Measurements from ENCODE around the gene EMILIN2. TPM values are rescaled to one million over a fixed set of nuclear protein-coding genes. Genes with fewer than 3 reads are reported as not detected.
"Not testable (repeated sequence)": the region's sequence is repeated elsewhere in the genome, so short reads cannot be mapped to it uniquely, and the experiment has no call there.

EMILIN2 gene
- polyA plus RNA-seq, 10 donors: 19.4 to 44.9 (median 32.1) TPM

DNA sequence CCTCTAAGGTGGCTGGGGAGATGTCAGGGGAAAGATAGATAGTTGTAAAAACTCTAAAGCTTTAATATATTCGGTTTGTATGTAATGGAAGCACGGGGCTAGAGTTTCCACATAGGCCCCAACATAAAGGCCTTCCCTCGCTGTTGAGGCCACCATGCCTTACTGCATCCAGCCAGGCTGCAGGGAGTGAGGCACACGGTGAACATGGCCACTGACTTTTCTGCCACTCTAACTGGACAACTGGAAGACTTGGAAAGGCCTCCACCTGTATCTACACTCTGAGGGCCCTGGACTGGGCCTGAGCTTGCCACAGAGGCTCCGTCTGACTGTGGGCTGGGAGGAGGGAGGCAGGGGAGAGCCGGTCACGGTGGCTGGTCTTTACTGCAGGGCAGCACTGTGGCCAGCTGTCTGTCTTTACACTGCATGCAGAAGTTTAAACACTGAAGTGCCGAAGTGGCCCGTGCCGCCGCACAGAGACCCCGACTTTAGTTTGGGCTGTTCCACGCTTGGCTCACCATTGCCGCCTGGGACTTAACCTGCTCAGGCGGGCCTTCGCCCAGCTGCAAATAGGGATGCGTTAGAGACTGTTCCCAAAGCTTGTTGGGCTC lies 66.7 kb downstream of the EMILIN2 start:
- no peak for DNase-seq

DNA sequence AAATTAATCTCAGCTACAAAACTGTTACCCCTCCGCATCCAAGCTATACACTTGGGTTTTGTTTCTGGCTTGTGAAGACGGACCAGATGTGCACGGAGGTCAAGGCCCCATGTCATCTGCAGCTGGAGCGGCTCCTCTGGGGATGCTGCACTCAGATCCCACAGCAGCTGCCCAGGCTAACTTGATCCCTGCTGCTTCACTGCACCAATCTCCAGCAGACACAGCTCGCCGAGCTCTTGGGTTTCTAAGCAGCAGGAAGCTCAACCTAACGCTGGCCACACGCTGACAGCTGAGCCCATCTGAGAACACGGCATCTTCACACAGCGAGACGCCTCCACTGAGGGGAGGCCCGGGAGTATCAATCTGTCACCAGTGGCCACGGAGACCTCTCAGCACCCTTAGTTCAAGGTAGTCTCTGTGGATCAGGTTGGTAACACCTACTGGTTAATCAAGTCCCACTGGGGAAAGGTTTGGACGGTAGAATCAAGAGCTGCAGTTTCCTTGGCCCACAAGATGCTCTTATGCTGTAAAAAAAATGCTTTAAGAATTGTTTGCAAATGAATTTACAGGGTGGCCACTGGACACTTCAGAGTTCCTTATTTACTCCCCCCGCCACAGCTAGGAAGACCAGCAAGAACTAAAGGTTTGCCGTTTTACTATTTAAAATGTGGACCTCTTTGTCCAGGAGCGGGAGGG lies 67.5 kb downstream of the EMILIN2 start:
- DNase-seq: peak in 2 of 3 donors; percentile 79 to 94

DNA sequence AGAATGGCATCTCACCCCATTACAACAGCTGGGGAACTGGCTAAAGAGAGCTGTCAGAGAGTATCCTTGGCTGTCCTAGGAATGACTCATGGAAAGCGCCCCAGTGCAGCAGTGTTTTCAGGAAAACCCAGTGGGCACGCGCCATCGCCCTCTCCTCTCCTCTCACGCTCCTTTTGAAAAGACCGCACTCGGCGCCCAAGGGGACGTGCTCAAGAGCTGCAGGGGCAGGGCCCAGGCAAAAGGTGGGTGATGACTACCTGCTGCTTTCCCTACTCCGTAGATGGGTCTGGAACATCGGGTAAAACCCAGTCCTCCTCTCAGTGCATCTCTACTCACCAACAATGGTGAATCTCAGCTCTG lies 68.1 kb downstream of the EMILIN2 start:
- peak in 2 of 3 donors; percentile 34 to 74 for DNase-seq

DNA sequence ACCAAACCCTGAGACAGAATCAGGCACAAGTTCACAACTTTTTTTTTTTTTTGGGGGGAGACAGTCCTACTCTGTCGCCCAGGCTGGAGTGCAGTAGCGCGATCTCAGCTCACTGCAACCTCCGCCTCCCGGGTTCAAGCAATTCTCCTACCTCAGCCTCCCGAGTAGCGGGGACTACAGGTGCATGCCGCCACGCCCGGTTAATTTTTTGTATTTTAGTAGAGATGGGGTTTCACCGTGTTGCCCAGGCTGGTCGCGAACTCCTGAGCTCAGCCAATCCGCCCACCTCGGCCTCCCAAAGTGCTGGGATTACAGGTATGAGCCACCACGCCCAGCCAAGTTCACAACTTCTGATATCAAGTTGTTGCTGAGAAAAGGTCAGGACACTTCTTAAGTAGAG lies 68.7 kb downstream of the EMILIN2 start:
- not testable (repeated sequence) for DNase-seq

DNA sequence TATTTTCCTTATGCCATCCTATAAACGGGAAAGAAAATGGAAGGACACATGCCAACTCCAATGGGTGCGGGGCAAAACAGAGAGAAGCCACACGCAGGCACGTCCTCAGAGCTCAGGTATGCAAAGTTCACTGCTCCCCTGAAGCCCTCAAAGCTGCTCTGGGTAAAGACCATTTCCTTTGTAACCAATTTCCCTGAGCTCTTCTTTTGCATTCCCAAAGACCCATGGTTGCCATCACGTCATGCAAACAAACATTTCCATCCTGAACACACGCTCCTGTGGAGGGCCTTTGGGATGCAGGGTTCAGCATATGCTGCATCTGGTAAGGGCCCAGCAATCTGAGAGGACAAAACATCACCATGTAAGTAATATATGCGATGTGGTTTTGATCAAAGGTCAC lies 69.4 kb downstream of the EMILIN2 start:
- peak in 1 of 3 donors; percentile 27 for DNase-seq

DNA sequence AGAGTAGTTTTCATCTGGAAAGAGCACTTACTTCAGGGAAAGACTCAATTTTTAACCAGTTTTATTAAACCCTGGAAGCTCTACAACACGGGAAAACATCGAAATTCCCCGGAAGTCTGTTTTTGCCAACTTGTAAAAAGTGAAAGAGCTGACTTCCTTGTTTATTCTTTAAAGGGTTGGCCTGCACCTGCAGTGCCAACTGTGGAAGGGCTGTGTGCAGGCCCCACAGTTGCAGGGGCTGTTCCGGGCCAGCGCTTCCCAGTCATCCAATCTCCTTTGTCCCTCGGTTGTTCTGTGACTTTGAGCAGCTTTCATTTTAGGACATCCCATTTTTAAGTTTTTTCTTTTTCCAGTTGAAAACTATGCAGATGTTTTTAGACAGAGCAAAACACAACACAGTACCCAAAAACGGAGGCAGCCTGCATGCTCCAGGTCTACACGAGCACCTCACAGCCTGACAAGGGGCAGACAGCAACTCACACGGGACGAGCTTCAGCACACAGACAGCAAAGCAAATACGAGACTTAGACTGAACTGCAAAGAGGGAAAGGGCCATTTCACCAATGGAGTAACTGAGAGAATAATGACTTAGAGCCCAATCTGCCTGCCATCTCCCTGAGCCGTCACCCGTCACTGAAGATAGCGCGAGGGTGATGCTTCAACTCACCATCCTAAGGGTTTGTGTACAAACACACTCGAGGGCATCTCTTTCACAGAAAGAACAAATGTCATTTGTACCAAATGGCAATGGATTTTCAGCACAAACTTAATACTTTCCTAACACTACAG lies 70.6 kb downstream of the EMILIN2 start:
- peak in 1 of 3 donors; percentile 43 for DNase-seq

DNA sequence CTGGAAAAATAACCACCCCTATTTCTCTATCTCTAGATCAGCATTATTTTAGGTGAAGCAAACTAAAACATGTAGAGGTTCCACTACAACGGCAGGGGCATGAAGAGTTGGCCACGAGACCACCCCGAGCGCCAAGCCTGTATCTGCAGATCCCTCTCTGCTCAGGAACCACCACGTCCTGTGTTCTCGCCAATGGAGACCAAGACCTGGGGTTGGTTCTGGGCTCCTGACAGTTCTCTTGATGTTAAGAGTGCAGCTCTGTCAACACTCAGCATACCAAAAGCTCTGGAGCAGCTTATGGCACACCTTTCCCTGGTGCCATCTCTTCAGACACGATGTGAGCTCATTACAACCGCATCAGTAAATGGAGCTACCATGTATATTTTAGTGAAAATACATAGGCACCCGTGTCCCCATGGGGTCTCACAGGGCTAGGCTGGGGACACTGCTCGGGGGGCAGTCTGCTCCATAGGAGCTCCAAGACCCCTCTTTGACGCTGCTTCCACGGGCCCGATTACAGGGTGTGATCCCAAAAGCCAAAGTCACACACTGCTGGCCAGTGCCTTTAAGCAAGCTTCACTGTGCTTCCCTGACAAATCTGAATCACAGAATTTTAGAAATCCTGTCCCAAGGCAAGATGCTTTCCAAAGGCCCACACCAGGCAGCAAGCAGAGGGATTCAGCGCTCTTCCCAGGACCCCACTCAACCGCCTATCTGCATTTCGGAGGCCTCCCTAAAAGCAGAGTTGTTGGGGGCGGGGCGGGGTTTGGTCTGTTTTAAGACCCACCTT lies 72.2 kb downstream of the EMILIN2 start:
- DNase-seq: no peak

DNA sequence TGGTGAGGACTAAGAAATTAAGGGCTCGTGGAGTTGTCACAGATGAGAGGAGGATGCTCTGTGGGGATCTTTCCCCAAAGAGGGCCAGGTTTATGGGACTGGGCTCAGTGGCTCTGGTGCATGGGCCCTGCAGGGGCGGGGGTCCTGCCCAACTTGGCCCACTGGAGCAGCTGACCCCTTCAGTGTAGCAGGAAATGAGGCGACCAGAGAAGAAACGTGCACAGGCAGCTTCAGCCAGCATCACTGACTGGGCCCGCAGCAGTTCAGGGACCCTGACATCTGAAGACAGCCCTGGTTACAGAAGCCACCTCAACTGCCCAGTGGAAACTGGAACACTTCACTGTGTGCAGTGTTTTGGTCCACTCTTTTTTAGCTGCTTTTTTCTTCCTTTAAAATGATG lies 72.8 kb downstream of the EMILIN2 start:
- peak in 1 of 3 donors; percentile 26 for DNase-seq

DNA sequence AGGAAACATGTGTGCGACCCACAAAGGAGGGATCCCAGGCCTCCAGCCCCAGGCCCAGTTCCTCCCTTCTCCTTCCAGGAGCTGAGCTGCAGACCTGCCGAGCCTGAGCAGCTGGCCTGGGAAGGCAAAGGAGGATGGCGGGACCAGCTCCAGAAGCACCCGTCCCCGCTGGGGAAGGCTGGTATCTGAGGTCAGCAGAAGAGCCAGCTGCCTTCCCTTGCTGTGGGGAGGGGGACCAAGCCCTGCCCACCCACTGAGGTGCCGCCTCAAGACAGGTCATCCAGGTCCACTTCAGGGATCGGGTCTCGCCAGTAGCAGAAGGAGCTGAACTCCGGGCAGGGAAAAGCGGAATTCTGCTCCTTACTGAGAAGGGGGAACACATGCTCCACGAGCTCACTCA lies 73.2 kb downstream of the EMILIN2 start:
- DNase-seq: peak in 1 of 3 donors; percentile 13

DNA sequence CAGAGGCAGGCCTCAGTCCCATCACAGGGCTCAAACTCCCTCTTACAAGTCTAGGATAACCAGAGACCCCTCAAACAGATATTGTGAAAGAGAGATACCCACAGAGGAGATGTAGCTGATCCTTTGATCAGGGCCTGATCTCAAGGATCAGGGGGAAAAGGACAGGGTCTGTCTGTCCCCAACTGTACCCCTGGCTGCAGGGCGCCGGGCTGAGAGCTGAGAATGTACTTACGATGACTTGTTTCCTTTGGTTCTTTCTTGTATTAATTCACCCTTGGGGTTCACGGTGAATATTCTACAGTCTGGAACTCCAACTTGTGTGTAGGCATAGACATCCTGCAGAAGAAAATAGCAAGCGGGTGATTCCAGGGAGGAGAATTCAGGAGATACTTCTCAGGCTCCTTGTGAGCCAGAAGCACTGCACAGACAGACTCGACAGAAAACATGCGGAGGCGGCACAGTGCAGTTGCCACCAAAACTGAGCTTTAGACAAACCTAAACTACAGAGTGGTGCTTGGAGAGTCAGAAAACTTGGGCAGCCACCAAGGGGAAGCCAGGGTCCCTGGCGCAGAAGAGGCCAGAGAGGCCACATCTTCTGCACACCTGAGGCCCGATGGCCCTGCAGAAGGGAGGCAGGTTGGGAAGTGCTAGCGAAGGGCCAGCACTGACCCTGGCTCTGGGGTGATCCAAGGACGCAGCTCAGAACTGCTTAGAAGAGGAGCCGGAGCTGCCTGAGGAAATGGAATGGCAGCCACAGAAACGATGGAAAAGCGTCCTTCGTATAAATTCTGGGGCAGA lies 73.9 kb downstream of the EMILIN2 start:
- peak in 1 of 3 donors; percentile 11 for DNase-seq

DNA sequence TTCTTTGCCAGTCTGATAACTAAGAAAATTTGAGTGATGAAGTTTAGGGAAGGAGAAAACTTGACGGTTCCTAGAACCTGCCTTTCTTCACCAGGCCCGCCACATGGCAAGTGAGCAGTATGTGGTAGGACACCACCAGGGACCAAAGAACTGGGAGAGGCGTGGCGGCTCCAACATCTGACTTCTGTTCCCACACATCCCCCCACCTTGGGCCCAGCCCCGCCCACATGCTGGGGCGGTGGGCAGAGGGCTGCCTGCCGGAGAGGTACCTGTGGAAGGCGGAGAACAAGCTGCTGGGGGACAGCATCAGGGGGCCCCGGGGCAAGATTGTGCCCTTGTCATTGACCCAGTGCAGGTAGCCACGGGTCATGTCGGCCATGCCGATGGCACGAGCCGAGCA lies 75.0 kb downstream of the EMILIN2 start:
- no peak for DNase-seq

DNA sequence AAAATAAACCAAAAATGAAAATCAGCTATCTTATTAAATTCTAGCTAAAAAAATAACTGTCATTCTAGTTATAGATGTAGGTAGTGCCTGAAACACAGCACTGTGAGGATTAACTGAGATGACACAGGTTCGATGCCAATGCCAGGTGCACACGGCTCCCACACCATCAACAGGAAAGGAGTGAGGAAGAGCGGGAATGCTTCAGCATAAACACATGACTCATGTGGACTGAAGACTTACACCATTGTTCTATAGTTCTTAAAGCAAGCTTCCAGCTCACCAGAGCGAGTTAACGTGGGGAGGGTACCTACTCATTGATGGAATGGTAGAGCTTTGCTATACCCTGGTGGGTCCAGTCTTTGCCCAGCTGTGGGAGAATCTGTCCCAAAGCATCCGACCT lies 76.7 kb downstream of the EMILIN2 start:
- DNase-seq: no peak

DNA sequence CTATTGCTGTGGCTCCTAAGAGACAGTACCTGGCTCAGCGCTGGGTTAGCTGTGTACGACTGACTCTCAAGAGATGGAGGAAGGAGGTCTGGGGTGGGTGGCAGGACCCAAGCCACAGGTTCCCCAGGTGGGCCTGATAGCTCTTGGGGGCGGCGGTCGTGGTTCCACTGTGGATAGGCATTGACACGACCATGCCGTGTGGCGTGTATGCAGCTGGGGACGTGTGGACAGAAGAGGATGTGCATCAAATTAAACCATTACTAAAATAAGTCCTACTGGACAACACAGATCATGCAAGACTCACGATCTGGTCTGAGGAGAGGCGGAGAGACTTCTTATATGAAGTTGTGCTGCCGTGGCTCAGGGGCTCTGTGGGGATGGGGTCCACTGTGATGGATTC lies 78.1 kb downstream of the EMILIN2 start:
- DNase-seq: no peak

DNA sequence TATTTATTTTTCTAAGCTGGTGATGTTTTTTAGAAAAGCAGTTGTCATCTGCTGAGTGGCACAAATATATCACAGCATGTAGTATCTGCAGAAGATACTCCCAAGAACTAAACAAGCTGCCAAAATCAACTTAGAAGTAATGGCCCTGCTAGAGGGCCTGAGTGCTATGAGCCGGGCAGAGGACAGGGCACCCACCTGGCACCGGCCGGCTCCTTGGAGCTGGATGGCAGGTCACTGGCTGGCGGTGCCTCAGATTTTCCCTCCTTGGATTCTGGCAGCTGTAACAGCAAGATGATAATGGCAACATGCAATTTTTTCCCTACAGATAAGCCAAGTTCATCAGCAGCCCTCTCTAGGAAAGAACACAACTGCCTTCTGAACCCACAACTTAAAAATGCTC lies 79.7 kb downstream of the EMILIN2 start:
- DNase-seq: peak in 1 of 3 donors; percentile 38

DNA sequence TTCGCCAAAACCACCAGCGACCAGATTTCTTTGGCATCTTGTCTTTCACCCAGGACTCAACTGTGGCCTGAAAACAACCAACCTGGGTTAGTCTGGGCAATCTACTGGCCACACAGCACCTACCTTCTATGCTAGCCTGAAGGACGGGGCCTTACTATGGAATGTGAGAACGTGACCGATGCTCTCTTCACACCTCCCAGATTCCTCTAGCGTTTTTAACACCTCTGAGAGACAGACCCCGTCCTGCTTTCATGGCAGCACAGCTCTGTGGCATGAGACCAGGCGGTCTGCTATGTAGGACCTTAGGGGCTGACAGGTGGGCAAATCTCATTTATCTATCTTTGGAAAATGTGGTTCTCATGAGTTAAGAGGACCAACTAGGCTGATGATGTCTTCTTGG lies 80.9 kb downstream of the EMILIN2 start:
- no peak for DNase-seq

DNA sequence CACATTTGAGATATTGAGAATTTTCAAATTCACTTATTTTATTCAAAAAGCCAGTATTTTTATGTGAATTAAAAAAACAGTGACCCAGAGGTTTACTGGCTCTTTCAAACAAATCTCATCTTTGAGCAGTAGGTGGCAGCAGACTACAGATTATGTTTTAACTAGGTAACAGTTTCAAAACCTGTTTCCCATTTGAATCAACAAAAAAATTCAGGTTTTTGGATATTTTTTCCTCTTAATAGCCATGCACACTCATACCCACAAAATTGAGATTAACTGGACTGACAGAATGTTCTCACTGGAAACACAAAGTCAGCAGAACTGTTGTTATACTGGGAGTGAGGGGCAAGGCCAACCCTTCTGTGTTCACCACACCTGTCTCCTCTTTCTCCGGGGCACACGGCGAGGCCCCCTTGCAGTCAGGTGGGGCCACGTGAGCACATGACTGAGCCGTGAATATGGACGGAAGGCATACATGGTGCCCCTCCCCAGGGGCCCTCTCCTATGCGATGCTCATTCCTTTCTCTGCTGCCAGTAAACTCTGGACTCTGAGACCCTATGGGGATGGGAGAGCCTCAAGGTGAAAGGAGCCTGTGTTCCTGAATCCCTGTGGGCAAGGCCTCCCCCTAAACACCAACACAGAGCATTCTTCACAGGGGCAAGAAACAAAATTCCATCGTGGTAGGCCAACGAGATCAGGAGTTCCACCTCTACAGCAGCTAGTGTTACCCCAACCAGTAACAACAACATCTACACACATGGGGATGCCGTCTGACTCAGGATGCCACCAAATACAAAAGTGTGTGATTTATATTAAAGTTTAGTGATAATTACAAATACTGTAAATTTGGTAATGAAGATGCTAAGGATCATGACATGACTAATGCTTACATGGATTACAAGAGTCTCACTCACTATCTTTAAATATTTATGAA lies 85.7 kb downstream of the EMILIN2 start:
- peak; percentile 68 to 82 (median 68) for DNase-seq

DNA sequence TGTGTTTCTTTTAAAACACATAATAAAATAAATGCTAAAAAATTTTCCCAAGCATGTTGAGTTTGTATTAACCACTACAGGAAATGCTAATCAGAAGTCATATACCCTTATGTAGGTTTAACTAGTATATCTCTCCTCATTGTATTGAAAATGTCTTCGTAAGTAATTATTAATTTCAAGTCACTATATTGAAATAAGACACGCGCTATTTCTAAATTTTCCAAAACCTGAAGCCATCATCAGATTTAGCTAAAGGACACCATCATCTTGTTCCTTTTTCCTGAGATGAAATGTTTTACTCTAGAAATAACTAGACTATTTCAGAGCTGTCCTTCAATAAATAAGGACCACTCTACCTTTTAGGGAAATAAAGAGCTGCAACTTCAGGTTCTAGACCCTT lies 87.2 kb downstream of the EMILIN2 start:
- DNase-seq: no peak

DNA sequence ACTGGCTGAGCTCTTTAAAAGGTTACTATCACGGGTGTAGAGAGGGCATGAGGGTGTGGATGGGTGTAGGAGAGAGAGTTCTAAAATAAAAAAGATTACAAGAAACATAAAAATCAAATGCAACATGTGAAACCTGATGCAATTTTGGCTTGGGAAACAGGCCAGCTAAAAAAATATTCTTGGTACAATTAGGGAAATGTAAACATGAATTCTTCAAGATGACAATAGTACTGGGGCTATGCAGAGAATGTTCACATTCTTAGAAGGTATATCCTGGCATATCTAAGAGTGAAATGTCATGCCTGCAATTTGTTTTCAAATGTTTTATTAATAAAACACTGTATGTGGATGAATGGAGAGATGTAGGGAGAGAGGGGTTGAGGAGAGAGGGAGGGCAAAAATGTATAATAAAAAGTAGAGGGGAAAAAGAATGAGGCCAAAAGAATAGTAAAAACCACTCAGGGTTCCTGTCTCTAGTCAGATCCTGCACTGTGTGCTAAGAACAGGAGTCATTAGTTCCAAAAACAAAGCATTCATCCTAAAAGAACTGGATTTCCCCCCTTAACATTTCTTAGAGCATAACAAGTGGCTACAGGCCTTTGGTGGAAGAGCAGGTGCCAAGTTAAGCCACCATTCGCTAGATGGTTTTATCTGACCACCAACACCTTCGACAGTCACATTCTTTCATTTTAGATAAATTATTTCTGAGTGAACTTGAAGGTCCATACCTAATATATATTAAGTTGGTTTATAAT lies 88.8 kb downstream of the EMILIN2 start:
- no peak for DNase-seq

DNA sequence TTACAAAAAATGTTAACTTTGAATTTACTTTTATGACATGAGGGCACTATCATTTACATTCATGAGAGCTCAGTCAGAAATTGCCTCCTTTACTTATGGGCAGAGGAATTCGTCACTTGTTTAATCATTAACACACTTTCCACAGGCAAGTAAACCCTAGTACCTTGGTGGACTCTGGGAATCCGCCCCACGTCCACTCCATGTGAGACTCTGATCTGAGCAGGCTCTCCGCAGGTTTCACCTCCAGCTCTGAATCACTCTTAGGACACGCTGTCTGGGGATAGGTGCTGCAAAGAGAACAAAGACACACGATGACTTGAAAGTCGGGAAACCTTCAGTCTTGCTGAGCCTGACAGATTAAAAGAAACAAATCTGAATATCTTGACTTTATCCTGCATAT lies 92.5 kb downstream of the EMILIN2 start:
- no peak for DNase-seq

Measured in muscle of back (tissue), 11 donors.